ENCODE measurements around the gene TMX2. TPM values are rescaled to one million over a fixed set of nuclear protein-coding genes. Genes with fewer than 3 reads are reported as not detected.

TMX2 gene
- polyA plus RNA-seq, 1 donor (not counting 4 experiments of a cell fraction or from before 2014, with no cell fraction given), result 92.8 TPM

DNA sequence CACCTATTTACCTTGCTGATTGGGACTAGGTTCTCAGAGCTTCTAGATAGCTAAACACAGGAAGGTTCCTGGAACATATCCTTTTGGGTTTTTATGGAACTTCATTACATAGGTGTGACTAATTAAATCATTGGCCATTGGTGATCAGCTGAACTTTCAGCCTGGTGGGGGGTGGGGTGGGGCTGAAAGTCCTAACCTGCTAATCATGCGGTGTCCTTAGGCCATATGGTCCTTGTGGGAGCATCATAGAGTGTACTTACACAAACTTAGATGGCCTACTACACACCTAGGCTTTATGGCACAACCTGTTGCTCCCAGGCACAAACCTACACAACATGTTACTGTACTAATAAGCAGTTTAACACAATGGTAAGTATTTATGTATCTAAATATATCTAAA, 20.3 kb downstream of the TMX2 start:
- peaks cover 2 to 4% of the 10 kb centered on the region in 2 experiments for H3K36me3 ChIP-seq (ENCODE audit: control insufficient read depth in 2 of 2, extremely low read depth in 1 of 2, insufficient read depth in 2 of 2, low read length in 2 of 2)
- no peak for TF ChIP-seq EZH2 (IDR thresholded peaks at IDR 0.05; ENCODE audit: low read length)
- TF ChIP-seq, protein P1, sequence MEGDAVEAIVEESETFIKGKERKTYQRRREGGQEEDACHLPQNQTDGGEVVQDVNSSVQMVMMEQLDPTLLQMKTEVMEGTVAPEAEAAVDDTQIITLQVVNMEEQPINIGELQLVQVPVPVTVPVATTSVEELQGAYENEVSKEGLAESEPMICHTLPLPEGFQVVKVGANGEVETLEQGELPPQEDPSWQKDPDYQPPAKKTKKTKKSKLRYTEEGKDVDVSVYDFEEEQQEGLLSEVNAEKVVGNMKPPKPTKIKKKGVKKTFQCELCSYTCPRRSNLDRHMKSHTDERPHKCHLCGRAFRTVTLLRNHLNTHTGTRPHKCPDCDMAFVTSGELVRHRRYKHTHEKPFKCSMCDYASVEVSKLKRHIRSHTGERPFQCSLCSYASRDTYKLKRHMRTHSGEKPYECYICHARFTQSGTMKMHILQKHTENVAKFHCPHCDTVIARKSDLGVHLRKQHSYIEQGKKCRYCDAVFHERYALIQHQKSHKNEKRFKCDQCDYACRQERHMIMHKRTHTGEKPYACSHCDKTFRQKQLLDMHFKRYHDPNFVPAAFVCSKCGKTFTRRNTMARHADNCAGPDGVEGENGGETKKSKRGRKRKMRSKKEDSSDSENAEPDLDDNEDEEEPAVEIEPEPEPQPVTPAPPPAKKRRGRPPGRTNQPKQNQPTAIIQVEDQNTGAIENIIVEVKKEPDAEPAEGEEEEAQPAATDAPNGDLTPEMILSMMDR (optimal IDR thresholded peaks at IDR 0.05 in 1 of 3, IDR thresholded peaks at IDR 0.05 in 1 of 3, conservative IDR thresholded peaks at IDR 0.05 in 1 of 3; ENCODE audit: extremely low read depth in 1 of 3, insufficient read depth in 2 of 3, low read length in 3 of 3), result no peak
- peaks cover 5% of the 10 kb centered on the region for H4K20me1 ChIP-seq (ENCODE audit: control insufficient read depth, extremely low read depth, insufficient read depth, low read length)
- H3K9me1 ChIP-seq (ENCODE audit: control insufficient read depth, extremely low read depth, insufficient read depth, low read length), result no peaks in the 10 kb centered on the region
- H3K79me2 ChIP-seq (ENCODE audit: control insufficient read depth, insufficient read depth, low read length), result peaks cover 64% of the 10 kb centered on the region
- peaks cover 5% of the 10 kb centered on the region for H3K4me1 ChIP-seq (ENCODE audit: control insufficient read depth, extremely low read depth, insufficient read depth, low read length)
- H3K27me3 ChIP-seq (ENCODE audit: control insufficient read depth, extremely low read depth, insufficient read depth, low read length), result no peaks in the 10 kb centered on the region
- no peak overlapping the region for H2AFZ ChIP-seq (ENCODE audit: control insufficient read depth, low read length)
- H3K9me3 ChIP-seq (ENCODE audit: control insufficient read depth, low read depth, low read length), result no peaks in the 10 kb centered on the region
- dilution Hi-C loops (cut with MboI; ENCODE audit: extremely low pct_ligation_motif_present, low sequenced_read_pairs), result no loop called here
- DNase-seq (ENCODE audit: low read depth, low spot score) (no peak), FAIRE-seq (no peak)
- H3K9ac ChIP-seq (ENCODE audit: control insufficient read depth, extremely low read depth, insufficient read depth, low read length), result no peak overlapping the region
- no peak overlapping the region for H3K4me3 ChIP-seq (ENCODE audit: control insufficient read depth in 2 of 3, extremely low read depth in 1 of 3, insufficient read depth in 2 of 3, low read depth in 1 of 3, low read length in 3 of 3)
- no peak overlapping the region for H3K27ac ChIP-seq (ENCODE audit: control insufficient read depth, insufficient read depth, low read length)
- no peak overlapping the region for H3K4me2 ChIP-seq (ENCODE audit: control insufficient read depth, extremely low read depth, insufficient read depth, low read depth, low read length)

DNA sequence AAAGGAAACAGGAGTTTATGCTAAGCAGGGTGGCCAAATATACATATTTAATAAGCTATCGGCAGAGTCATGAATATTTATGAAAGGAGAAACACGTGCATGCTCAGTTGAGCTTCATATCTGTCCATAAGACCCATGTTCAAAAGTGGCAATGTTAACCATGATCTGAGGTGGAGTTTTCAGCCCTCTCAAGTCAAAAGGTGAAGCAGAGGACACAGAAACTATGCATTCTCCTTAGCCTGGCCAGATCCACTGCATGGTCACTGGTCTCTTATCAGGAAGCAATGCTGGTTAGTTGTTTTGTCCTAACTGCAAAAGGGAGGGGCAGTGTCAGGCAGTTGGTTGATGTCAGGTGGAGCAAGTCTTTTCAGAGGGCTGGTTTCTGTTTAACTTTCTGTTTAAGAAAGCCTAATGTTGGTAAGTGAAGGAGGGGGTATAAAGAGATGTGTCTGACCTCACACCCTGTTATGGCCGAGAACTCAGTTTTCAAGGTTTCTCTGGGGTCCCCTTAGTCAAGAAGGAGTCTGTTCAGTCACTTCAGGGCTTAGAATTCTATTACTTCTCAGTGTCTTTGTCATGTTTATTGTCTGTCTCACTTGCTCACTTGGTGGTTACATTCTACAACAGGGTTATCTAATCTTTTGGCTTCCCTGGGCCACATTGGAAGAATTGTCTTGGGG, 23.4 kb downstream of the TMX2 start:
- Histone ChIP-seq H3K4me2 (ENCODE audit: control insufficient read depth, extremely low read depth, insufficient read depth, low read depth, low read length) (no peak overlapping the region), H3K4me3 (ENCODE audit: control insufficient read depth in 2 of 3, extremely low read depth in 1 of 3, insufficient read depth in 2 of 3, low read depth in 1 of 3, low read length in 3 of 3) (no peak overlapping the region), H4K20me1 (ENCODE audit: control insufficient read depth, extremely low read depth, insufficient read depth, low read length) (peaks cover 2% of the 10 kb centered on the region), H3K79me2 (ENCODE audit: control insufficient read depth, insufficient read depth, low read length) (peaks cover 38% of the 10 kb centered on the region), H3K27ac (ENCODE audit: control insufficient read depth, insufficient read depth, low read length) (no peak overlapping the region), H3K36me3 (ENCODE audit: control insufficient read depth in 2 of 2, extremely low read depth in 1 of 2, insufficient read depth in 2 of 2, low read length in 2 of 2) (peaks cover 3 to 9% of the 10 kb centered on the region in 2 experiments), H3K27me3 (ENCODE audit: control insufficient read depth, extremely low read depth, insufficient read depth, low read length) (no peaks in the 10 kb centered on the region), H2AFZ (ENCODE audit: control insufficient read depth, low read length) (no peak overlapping the region), H3K9ac (ENCODE audit: control insufficient read depth, extremely low read depth, insufficient read depth, low read length) (no peak overlapping the region), H3K9me1 (ENCODE audit: control insufficient read depth, extremely low read depth, insufficient read depth, low read length) (no peaks in the 10 kb centered on the region), H3K9me3 (ENCODE audit: control insufficient read depth, low read depth, low read length) (no peaks in the 10 kb centered on the region), H3K4me1 (ENCODE audit: control insufficient read depth, extremely low read depth, insufficient read depth, low read length) (peaks cover 4% of the 10 kb centered on the region)
- FAIRE-seq (no peak), DNase-seq (ENCODE audit: low read depth, low spot score) (no peak)
- dilution Hi-C loops (cut with MboI; ENCODE audit: extremely low pct_ligation_motif_present, low sequenced_read_pairs), result no loop called here
- no peak for TF ChIP-seq EZH2 (IDR thresholded peaks at IDR 0.05; ENCODE audit: low read length)
- TF ChIP-seq, protein P1 (optimal IDR thresholded peaks at IDR 0.05 in 1 of 3, IDR thresholded peaks at IDR 0.05 in 1 of 3, conservative IDR thresholded peaks at IDR 0.05 in 1 of 3; ENCODE audit: extremely low read depth in 1 of 3, insufficient read depth in 2 of 3, low read length in 3 of 3), result no peak

Measured in keratinocyte (primary cell).